IMR-90 (cell line): ENCODE measurements around the gene SEL1L. TPM values are rescaled to one million over a fixed set of nuclear protein-coding genes. Genes with fewer than 3 reads are reported as not detected.

Source experiments
- ATAC-seq: fragments of 200-7000 bp; cut with Tn5 transposase; 2 replicates; pipeline ENCODE4 v1.9.1; 2020; ENCODE audit warnings: low read depth, mild to moderate bottlenecking, moderate library complexity
- BruUV-seq: library from RNA; stranded (reverse); fragments of 400-500 nt; replicated peaks from 2 replicates; lab custom pipeline; 2021; lab: Mats Ljungman, UMichigan
- CTCF ChIA-PET: fragments of 300-600 bp; formaldehyde crosslinking; extraction: SDS; loops from one replicate; lab custom pipeline; 2021; ENCODE audit warnings: antibody characterized with exemption; lab: Yijun Ruan, JAX
- POLR2A ChIA-PET: fragments of 300-600 bp; sonication (Branson Sonifier 250); formaldehyde crosslinking; loops from one replicate; lab custom pipeline; 2022; ENCODE audit warnings: antibody characterized with exemption; ENCODE audit not compliant: unreplicated experiment; lab: Charles Lee
- DNase-seq: peaks from one replicate; pipeline ENCODE4 v3.0.0; 2013
- H2AFZ ChIP-seq: replicated peaks from 2 replicates; pipeline ENCODE3; 2013; ENCODE audit warnings: low read length, mild to moderate bottlenecking; ENCODE audit not compliant: poor library complexity
- H2AK5ac ChIP-seq: 2 replicates; pipeline ENCODE4 v1.6.1; 2013; ENCODE audit warnings: low read depth, low read length, inconsistent platforms
- H2AK9ac ChIP-seq: replicated peaks from 2 replicates; pipeline ENCODE3; 2013; ENCODE audit warnings: mild to moderate bottlenecking, low read depth, low read length, moderate library complexity; ENCODE audit not compliant: poor library complexity
- H2BK120ac ChIP-seq: 2 replicates; pipeline ENCODE4 v1.6.1; 2013; ENCODE audit warnings: low read depth, low read length, inconsistent platforms
- H2BK15ac ChIP-seq: 3 replicates; pipeline ENCODE4 v1.6.1; 2013; ENCODE audit warnings: low read depth, low read length, inconsistent platforms
- H2BK20ac ChIP-seq: 2 replicates; pipeline ENCODE4 v1.6.1; 2013; ENCODE audit warnings: low read depth, mild to moderate bottlenecking, inconsistent platforms, low read length, moderate library complexity
- H2BK5ac ChIP-seq: 2 replicates; pipeline ENCODE4 v1.6.1; 2013; ENCODE audit warnings: mild to moderate bottlenecking, low read depth, low read length, inconsistent platforms; ENCODE audit not compliant: poor library complexity, severe bottlenecking
- H3K14ac ChIP-seq: replicated peaks from 2 replicates; pipeline ENCODE4 v1.6.1; 2013; ENCODE audit warnings: low read depth, low read length, inconsistent platforms
- H3K18ac ChIP-seq: 2 replicates; pipeline ENCODE4 v1.6.1; 2013; ENCODE audit warnings: low read depth, low read length, control low read depth
- H3K23ac ChIP-seq: 2 replicates; pipeline ENCODE4 v1.6.1; 2013; ENCODE audit warnings: low read depth, low read length, inconsistent platforms
- H3K27ac ChIP-seq: 2 replicates; pipeline ENCODE4 v1.5.1; 2013; ENCODE audit warnings: mild to moderate bottlenecking, control low read depth, low read length; ENCODE audit not compliant: insufficient read depth
- H3K27me3 ChIP-seq: 2 replicates; pipeline ENCODE4 v1.6.1; 2013; ENCODE audit warnings: low read length; ENCODE audit not compliant: control insufficient read depth, insufficient read depth
- H3K36me3 ChIP-seq: 2 replicates; pipeline ENCODE4 v1.6.1; 2013; ENCODE audit warnings: low read length, mixed read lengths; ENCODE audit not compliant: control insufficient read depth, insufficient read depth
- H3K4ac ChIP-seq: 2 replicates; pipeline ENCODE4 v1.6.1; 2013; ENCODE audit warnings: low read depth, low read length, inconsistent platforms
- H3K4me1 ChIP-seq: 2 replicates; pipeline ENCODE4 v1.6.1; 2013; ENCODE audit warnings: low read length, mixed read lengths; ENCODE audit not compliant: control insufficient read depth, insufficient read depth
- H3K4me2 ChIP-seq: 2 replicates; pipeline ENCODE4 v1.6.1; 2013; ENCODE audit warnings: low read depth, mild to moderate bottlenecking, control low read depth, low read length, moderate library complexity
- H3K4me3 ChIP-seq: 2 replicates; pipeline ENCODE4 v1.5.1; 2013; ENCODE audit warnings: low read depth, mild to moderate bottlenecking, control low read depth, low read length, moderate library complexity; ENCODE audit not compliant: insufficient read depth
- H3K56ac ChIP-seq: 2 replicates; pipeline ENCODE4 v1.6.1; 2013; ENCODE audit warnings: low read length, inconsistent platforms; ENCODE audit not compliant: insufficient read depth; ENCODE audit errors: extremely low read depth
- H3K79me1 ChIP-seq, 2 experiments: 2 replicates each; pipeline ENCODE4 v1.6.1; 2013; ENCODE audit warnings: low read length in 2 of 2, inconsistent platforms in 1 of 2, low read depth in 1 of 2
- H3K9ac ChIP-seq: 2 replicates; pipeline ENCODE4 v1.6.1; 2013; ENCODE audit warnings: low read depth, low read length, control low read depth
- H3K9me1 ChIP-seq: 2 replicates; pipeline ENCODE4 v1.6.1; 2013; ENCODE audit warnings: low read length, inconsistent platforms; ENCODE audit not compliant: insufficient read depth
- H3K9me3 ChIP-seq: 2 replicates; pipeline ENCODE4 v1.6.1; 2013; ENCODE audit warnings: low read length; ENCODE audit not compliant: control insufficient read depth, insufficient read depth
- H4K20me1 ChIP-seq: 2 replicates; pipeline ENCODE4 v1.6.1; 2013; ENCODE audit warnings: low read length, inconsistent platforms; ENCODE audit not compliant: insufficient read depth
- H4K5ac ChIP-seq: 2 replicates; pipeline ENCODE4 v1.6.1; 2013; ENCODE audit warnings: mild to moderate bottlenecking, low read depth, low read length, control low read depth
- H4K8ac ChIP-seq, 2 experiments: 2 replicates each; pipeline ENCODE4 v1.6.1; 2013; ENCODE audit warnings: low read depth in 2 of 2, low read length in 2 of 2, control low read depth in 1 of 2, inconsistent platforms in 1 of 2
- H4K91ac ChIP-seq: 2 replicates; pipeline ENCODE4 v1.6.1; 2013; ENCODE audit warnings: low read depth, low read length, inconsistent platforms; ENCODE audit not compliant: insufficient read depth
- BHLHE40 ChIP-seq: fragments of 150-350 bp; IDR thresholded peaks from 2 replicates; pipeline ENCODE4 v1.6.1; 2016; ENCODE audit warnings: mild to moderate bottlenecking, low read depth, low read length
- CEBPB ChIP-seq: IDR thresholded peaks from 2 replicates; pipeline ENCODE4 v1.6.1; 2012; ENCODE audit warnings: low read depth, low read length, improper control_type of control experiment
- CHD1 ChIP-seq: IDR thresholded peaks from 2 replicates; pipeline ENCODE4 v1.6.1; 2012; ENCODE audit warnings: low read depth, low read length, improper control_type of control experiment
- FOS ChIP-seq: fragments of 150-350 bp; IDR thresholded peaks from 2 replicates; pipeline ENCODE4 v1.6.1; 2016; ENCODE audit warnings: low read depth, low read length
- MAFK ChIP-seq: IDR thresholded peaks from 2 replicates; pipeline ENCODE4 v1.6.1; 2012; ENCODE audit warnings: low read depth, low read length, improper control_type of control experiment
- MAZ ChIP-seq: IDR thresholded peaks from 2 replicates; pipeline ENCODE4 v1.6.1; 2012; ENCODE audit warnings: low read depth, mild to moderate bottlenecking, low read length, improper control_type of control experiment, moderate library complexity, borderline replicate concordance
- MXI1 ChIP-seq: IDR thresholded peaks from 2 replicates; pipeline ENCODE4 v1.6.1; 2012; ENCODE audit warnings: low read depth, mild to moderate bottlenecking, low read length, moderate library complexity, borderline replicate concordance
- NFE2L2 ChIP-seq: fragments of 150-350 bp; IDR thresholded peaks from 2 replicates; pipeline ENCODE4 v1.6.1; 2016; ENCODE audit warnings: low read depth, mild to moderate bottlenecking, low read length
- POLR2A ChIP-seq: IDR thresholded peaks from 2 replicates; pipeline ENCODE4 v1.6.1; 2012; ENCODE audit warnings: mild to moderate bottlenecking, low read depth, low read length
- RAD21 ChIP-seq: IDR thresholded peaks from 2 replicates; pipeline ENCODE4 v1.6.1; 2012; ENCODE audit warnings: low read length, improper control_type of control experiment
- RCOR1 ChIP-seq: IDR thresholded peaks from 2 replicates; pipeline ENCODE4 v1.6.1; 2012; ENCODE audit warnings: mild to moderate bottlenecking, low read length, improper control_type of control experiment; ENCODE audit not compliant: insufficient replicate concordance
- RFX5 ChIP-seq: IDR thresholded peaks from 2 replicates; pipeline ENCODE4 v1.8.0; 2012; ENCODE audit warnings: low read depth, mild to moderate bottlenecking, low read length, moderate library complexity
- SMC3 ChIP-seq: fragments of 150-350 bp; IDR thresholded peaks from 2 replicates; pipeline ENCODE4 v1.6.1; 2016; ENCODE audit warnings: low read depth, mild to moderate bottlenecking, antibody characterized with exemption, low read length, moderate library complexity
- WGBS, 2 experiments: methylation state at CpG; one replicate each; pipeline versions ENCODE4 v1.1.5 to v1.1.7; 2013; ENCODE audit warnings: missing lambda C conversion rate in 2 of 2; ENCODE audit not compliant: insufficient read length in 1 of 2; ENCODE audit errors: extremely low coverage in 2 of 2; 5-methylcytosine and 5-hydroxymethylcytosine counted together
- dilution Hi-C: fragments of 300-500 bp; cut with HindIII; formaldehyde crosslinking; loops from one replicate; pipeline ENCODE4 v1.14.3; 2018; ENCODE audit warnings: low sequenced_read_pairs; ENCODE audit not compliant: unreplicated experiment
- in situ Hi-C: fragments of 300-500 bp; cut with MboI; formaldehyde crosslinking; loops from 3 replicates; pipeline ENCODE4 v1.14.3; 2019; ENCODE audit warnings: low sequenced_read_pairs, inconsistent platforms, mixed read lengths
- intact Hi-C: fragments of 100-400 bp; cut with micrococcal nuclease; formaldehyde crosslinking; loops from 2 replicates; pipeline ENCODE4 v1.10.0; 2022
- polyA plus RNA-seq, 3 experiments: library from polyadenylated mRNA; depleted of rRNA; stranded (reverse); fragments of >200 nt; gene quantifications; 2 replicates each; pipeline ENCODE4 v1.2.3, GENCODE V29; 2012; ENCODE audit warnings: low replicate concordance in 1 of 3
- total RNA-seq: library from RNA; depleted of rRNA; stranded (reverse); fragments of >200 nt; gene quantifications from 2 replicates; pipeline ENCODE4 v1.2.3, GENCODE V29; 2012
- TF ChIP-seq, protein P1 (sequence below): conservative IDR thresholded peaks from 2 replicates; pipeline ENCODE4 v1.5.1; 2012; ENCODE audit warnings: mild to moderate bottlenecking, low read depth, low read length, improper control_type of control experiment

SEL1L gene
- total and polyA plus RNA-seq, 2 of the 4 experiments (the other 2 are of a cell fraction): 21.0 to 62.4 TPM

GRCh38 chr14:81521356-81521755 lies 12.3 kb downstream of the SEL1L start:
- no peak overlapping the region for H3K4me3 ChIP-seq
- no TSS peak for BruUV-seq
- peaks cover 15% of the 10 kb centered on the region for H3K4me1 ChIP-seq
- no peak overlapping the region for H3K4ac ChIP-seq
- no peak for DNase-seq
- H2BK15ac ChIP-seq: no peak overlapping the region
- H3K36me3 ChIP-seq: peaks cover 15% of the 10 kb centered on the region
- CTCF ChIA-PET: interaction anchor here (0.7 to 1.5 kb wide), 2 partner anchors 11 to 14 kb away, joined by 3 to 4 read pairs; no protein-coding TSS in a partner anchor
- H2AK5ac ChIP-seq: no peak overlapping the region
- H4K20me1 ChIP-seq: no peaks in the 10 kb centered on the region
- no CpG with 5 or more reads among the region's 4 CpGs for WGBS, 2 experiments
- H3K9me3 ChIP-seq: no peaks in the 10 kb centered on the region
- H3K9ac ChIP-seq: no peak overlapping the region
- H3K56ac ChIP-seq: no peak overlapping the region
- no peak overlapping the region for H4K8ac ChIP-seq
- POLR2A ChIA-PET: no interaction called here
- no peak overlapping the region for H3K4me2 ChIP-seq
- intact Hi-C loops (no loop called here), in situ Hi-C loops (no loop called here), dilution Hi-C loops (no loop called here)
- no peak overlapping the region for H4K5ac ChIP-seq
- H2AFZ ChIP-seq: no peak overlapping the region
- H2BK20ac ChIP-seq: no peak overlapping the region
- TF ChIP-seq FOS (no peak), MAZ (no peak), MXI1 (no peak), RFX5 (no peak), SMC3 (no peak), MAFK (no peak), RAD21 (no peak), CHD1 (no peak), RCOR1 (no peak), POLR2A (no peak), CEBPB (no peak), BHLHE40 (no peak), NFE2L2 (no peak)
- TF ChIP-seq, protein P1, sequence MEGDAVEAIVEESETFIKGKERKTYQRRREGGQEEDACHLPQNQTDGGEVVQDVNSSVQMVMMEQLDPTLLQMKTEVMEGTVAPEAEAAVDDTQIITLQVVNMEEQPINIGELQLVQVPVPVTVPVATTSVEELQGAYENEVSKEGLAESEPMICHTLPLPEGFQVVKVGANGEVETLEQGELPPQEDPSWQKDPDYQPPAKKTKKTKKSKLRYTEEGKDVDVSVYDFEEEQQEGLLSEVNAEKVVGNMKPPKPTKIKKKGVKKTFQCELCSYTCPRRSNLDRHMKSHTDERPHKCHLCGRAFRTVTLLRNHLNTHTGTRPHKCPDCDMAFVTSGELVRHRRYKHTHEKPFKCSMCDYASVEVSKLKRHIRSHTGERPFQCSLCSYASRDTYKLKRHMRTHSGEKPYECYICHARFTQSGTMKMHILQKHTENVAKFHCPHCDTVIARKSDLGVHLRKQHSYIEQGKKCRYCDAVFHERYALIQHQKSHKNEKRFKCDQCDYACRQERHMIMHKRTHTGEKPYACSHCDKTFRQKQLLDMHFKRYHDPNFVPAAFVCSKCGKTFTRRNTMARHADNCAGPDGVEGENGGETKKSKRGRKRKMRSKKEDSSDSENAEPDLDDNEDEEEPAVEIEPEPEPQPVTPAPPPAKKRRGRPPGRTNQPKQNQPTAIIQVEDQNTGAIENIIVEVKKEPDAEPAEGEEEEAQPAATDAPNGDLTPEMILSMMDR: no peak
- no peak overlapping the region for H2BK5ac ChIP-seq
- H3K23ac ChIP-seq: no peak overlapping the region
- no peak for ATAC-seq
- no peak overlapping the region for H4K91ac ChIP-seq
- peaks cover 10 to 38% of the 10 kb centered on the region in 2 experiments for H3K79me1 ChIP-seq
- H3K27me3 ChIP-seq: no peaks in the 10 kb centered on the region
- H2AK9ac ChIP-seq: no peak overlapping the region
- H3K27ac ChIP-seq: no peak overlapping the region
- H3K9me1 ChIP-seq: no peaks in the 10 kb centered on the region; the same call in 1 of the 2 replicates
- no peak overlapping the region for H2BK120ac ChIP-seq
- no peak overlapping the region for H3K14ac ChIP-seq
- no peak overlapping the region for H3K18ac ChIP-seq
